Neuron (in vitro differentiated cells): Measurements from ENCODE around the gene GRAMD4.

Experiments
- H2AFZ ChIP-seq: one replicate; pipeline ENCODE4 v1.6.1; 2013; ENCODE audit warnings: low read depth, mild to moderate bottlenecking, inconsistent platforms, low read length, moderate library complexity
- H3K27me3 ChIP-seq: one replicate; pipeline ENCODE4 v1.6.1; 2013; ENCODE audit warnings: low read length; ENCODE audit not compliant: insufficient read depth
- H3K36me3 ChIP-seq: one replicate; pipeline ENCODE4 v1.6.1; 2013; ENCODE audit warnings: low read length; ENCODE audit not compliant: insufficient read depth
- H3K4me1 ChIP-seq: one replicate; pipeline ENCODE4 v1.6.1; 2013; ENCODE audit warnings: low read length; ENCODE audit not compliant: insufficient read depth
- H3K4me3 ChIP-seq: 2 replicates; pipeline ENCODE4 v1.5.1; 2013; ENCODE audit warnings: mild to moderate bottlenecking, low read length, moderate library complexity
- H3K9me3 ChIP-seq: one replicate; pipeline ENCODE4 v1.6.1; 2013; ENCODE audit warnings: low read length

GRAMD4 gene

DNA sequence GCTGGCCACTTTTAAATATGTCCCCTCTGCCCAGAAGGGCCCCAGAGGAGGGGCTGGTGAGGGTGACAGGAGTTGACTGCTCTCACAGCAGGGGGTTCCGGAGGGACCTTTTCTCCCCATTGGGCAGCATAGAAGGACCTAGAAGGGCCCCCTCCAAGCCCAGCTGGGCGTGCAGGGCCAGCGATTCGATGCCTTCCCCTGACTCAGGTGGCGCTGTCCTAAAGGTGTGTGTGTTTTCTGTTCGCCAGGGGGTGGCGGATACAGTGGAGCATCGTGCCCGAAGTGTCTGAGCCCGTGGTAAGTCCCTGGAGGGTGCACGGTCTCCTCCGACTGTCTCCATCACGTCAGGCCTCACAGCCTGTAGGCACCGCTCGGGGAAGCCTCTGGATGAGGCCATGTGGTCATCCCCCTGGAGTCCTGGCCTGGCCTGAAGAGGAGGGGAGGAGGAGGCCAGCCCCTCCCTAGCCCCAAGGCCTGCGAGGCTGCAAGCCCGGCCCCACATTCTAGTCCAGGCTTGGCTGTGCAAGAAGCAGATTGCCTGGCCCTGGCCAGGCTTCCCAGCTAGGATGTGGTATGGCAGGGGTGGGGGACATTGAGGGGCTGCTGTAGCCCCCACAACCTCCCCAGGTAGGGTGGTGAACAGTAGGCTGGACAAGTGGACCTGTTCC lies 46.5 kb downstream of the GRAMD4 start:
- Histone ChIP-seq H3K4me1 (peaks cover 8% of the 10 kb centered on the region), H3K36me3 (peaks cover 18% of the 10 kb centered on the region), H3K4me3 (no peak overlapping the region), H2AFZ (no peak overlapping the region), H3K9me3 (no peaks in the 10 kb centered on the region), H3K27me3 (no peaks in the 10 kb centered on the region)

DNA sequence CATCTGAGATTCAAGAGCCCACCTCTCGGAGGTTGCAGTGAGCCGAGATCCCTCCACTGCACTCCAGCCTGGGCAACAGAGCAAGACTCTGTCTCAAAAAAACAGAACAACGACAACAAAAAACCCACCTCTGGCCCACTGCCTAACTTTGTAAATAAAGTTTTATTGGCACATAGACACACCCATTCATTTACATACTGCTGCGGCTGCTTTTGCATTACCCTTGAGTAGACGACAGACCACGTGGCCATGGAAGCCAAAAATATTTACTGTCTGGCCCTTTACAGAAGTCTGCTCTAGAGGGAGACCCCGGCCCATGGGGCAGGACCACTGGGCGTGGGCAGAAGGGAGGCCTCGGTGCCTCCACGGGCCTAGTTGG lies 47.0 kb downstream of the GRAMD4 start:
- no peaks in the 10 kb centered on the region for H3K9me3 ChIP-seq

DNA sequence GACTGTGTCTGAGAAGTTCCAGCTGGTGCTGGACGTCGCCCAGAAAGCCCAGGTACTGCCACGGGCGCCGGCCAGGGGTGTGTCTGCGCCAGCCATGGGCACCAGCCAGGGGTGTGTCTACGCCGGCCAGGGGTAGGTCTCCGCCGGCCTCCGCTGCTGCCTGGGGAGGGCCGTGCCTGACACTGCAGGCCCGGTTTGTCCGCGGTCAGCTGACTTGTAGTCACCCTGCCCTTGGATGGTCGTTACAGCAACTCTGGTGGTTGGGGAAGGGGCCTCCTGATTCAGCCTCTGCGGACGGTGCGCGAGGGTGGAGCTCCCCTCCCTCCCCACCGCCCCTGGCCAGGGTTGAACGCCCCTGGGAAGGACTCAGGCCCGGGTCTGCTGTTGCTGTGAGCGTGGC lies 47.9 kb downstream of the GRAMD4 start:
- H3K4me3 ChIP-seq, result no peak overlapping the region
- H3K36me3 ChIP-seq, result peaks cover 18% of the 10 kb centered on the region

More for the DNA sequence above, 47.0 kb downstream of the GRAMD4 start:
- Histone ChIP-seq H3K27me3 (no peaks in the 10 kb centered on the region), H3K4me1 (peaks cover 8% of the 10 kb centered on the region), H3K4me3 (no peak overlapping the region), H2AFZ (no peak overlapping the region), H3K36me3 (peaks cover 18% of the 10 kb centered on the region)

GRCh38 chr22:46669201-46669600 lies 49.0 kb downstream of the GRAMD4 start:
- Histone ChIP-seq H3K36me3 (peaks cover 16% of the 10 kb centered on the region), H3K4me3 (no peak overlapping the region), H2AFZ (no peak overlapping the region), H3K9me3 (no peaks in the 10 kb centered on the region), H3K4me1 (peaks cover 8% of the 10 kb centered on the region), H3K27me3 (no peaks in the 10 kb centered on the region)

More for the DNA sequence above, 47.9 kb downstream of the GRAMD4 start:
- Histone ChIP-seq H2AFZ (no peak overlapping the region), H3K27me3 (no peaks in the 10 kb centered on the region), H3K9me3 (no peaks in the 10 kb centered on the region), H3K4me1 (peaks cover 8% of the 10 kb centered on the region)

GRCh38 chr22:46671824-46672432 lies 51.7 kb downstream of the GRAMD4 start:
- Histone ChIP-seq H3K9me3 (no peaks in the 10 kb centered on the region), H3K36me3 (peaks cover 6% of the 10 kb centered on the region), H3K27me3 (no peaks in the 10 kb centered on the region), H2AFZ (no peak overlapping the region), H3K4me3 (no peak overlapping the region), H3K4me1 (peaks cover 8% of the 10 kb centered on the region)

DNA sequence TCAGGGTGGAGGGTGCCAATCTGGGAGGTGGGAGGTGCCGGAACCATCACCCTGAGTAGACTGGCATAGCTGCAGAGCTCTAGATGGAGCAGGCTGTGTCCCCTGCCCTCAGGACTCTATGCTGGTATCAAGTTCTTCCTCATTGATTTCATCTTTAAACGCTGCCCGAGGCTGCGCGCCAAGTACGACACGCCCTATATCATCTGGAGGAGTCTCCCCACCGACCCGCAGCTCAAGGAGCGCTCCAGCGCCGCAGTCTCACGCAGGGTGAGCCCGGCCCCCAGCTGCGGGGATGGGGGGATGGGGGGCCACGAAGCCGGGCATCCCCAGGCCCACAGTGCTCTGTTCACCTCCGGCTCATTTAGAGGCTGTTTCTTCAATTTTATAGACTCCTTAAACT lies 52.5 kb downstream of the GRAMD4 start:
- Histone ChIP-seq H3K27me3 (no peaks in the 10 kb centered on the region), H3K4me1 (peaks cover 8% of the 10 kb centered on the region), H3K9me3 (no peaks in the 10 kb centered on the region), H3K4me3 (no peak overlapping the region), H3K36me3 (peaks cover 7% of the 10 kb centered on the region), H2AFZ (no peak overlapping the region)

DNA sequence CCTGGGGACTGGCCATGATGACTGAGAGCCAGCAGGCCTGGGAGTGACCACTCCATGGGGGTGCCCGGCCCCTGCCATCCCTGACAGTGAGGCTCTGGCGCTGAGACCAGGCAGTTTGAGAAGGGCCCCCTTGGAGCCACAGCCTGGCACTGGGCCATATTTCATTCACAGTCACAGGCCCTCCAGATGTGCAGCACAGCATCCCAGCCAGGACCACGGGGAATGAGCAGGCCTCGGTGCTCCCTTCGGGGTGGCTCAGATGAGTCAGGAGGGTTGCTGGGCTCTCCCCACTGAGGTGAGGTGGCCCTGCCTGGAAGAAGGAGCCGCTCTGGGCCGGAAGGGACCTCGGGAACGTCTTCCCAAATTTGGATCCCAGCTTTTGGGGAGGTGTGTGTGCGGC lies 53.0 kb downstream of the GRAMD4 start:
- H3K4me3 ChIP-seq, result no peak overlapping the region
- peaks cover 10% of the 10 kb centered on the region for H3K36me3 ChIP-seq
- no peak overlapping the region for H2AFZ ChIP-seq
- peaks cover 8% of the 10 kb centered on the region for H3K4me1 ChIP-seq
- no peaks in the 10 kb centered on the region for H3K27me3 ChIP-seq
- H3K9me3 ChIP-seq, result no peaks in the 10 kb centered on the region

GRCh38 chr22:46673662-46674236 lies 53.6 kb downstream of the GRAMD4 start:
- Histone ChIP-seq H3K36me3 (peaks cover 9% of the 10 kb centered on the region), H3K4me3 (no peak overlapping the region), H3K9me3 (no peaks in the 10 kb centered on the region), H3K27me3 (no peaks in the 10 kb centered on the region), H2AFZ (no peak overlapping the region), H3K4me1 (peaks cover 8% of the 10 kb centered on the region)

DNA sequence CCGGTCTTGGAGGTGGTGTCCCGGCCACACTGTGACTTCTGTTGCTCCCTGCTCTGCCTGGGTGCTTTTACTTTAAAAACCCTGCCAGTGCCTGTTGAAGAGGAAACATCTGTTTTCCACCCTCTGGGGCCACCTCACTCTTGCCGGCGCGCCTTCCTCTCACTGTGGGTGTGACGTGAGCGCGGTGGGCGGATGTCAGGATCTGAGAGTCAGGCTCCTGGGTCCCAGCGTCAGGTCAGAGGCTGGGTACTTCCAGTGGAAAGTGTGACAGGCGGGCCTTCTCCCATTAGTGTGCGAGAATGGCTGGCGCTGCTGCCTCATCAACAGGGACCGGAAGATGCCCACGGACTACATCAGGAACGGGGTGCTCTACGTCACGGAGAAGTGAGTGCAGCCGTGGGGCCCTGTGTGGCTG lies 54.2 kb downstream of the GRAMD4 start:
- Histone ChIP-seq H3K4me3 (no peak overlapping the region), H3K9me3 (no peaks in the 10 kb centered on the region), H3K36me3 (peaks cover 5% of the 10 kb centered on the region), H2AFZ (no peak overlapping the region), H3K27me3 (no peaks in the 10 kb centered on the region), H3K4me1 (peaks cover 8% of the 10 kb centered on the region)

DNA sequence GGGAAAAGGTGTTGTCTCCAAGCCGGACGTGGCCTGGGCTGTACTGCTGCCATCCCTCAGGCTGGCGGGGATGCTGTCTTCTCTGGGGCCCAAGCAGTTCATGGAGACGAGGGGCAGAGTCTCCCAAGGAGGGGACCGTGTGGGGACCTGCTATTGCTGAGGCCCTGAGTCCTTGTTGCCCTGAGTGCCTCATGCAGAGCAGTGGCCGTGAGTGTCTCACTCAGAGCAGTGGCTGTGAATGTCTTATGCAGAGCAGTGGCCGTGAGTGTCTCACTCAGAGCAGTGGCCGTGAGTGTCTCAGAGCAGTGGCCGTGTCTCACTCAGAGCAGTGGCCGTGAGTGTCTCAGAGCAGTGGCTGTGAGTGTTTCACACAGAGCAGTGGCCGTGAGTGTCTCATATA lies 54.7 kb downstream of the GRAMD4 start:
- Histone ChIP-seq H3K9me3 (no peaks in the 10 kb centered on the region), H3K4me3 (no peak overlapping the region), H3K4me1 (peaks cover 5% of the 10 kb centered on the region), H2AFZ (no peak overlapping the region), H3K27me3 (no peaks in the 10 kb centered on the region), H3K36me3 (peaks cover 5% of the 10 kb centered on the region)

- Histone ChIP-seq H3K4me1 (no peaks in the 10 kb centered on the region), H3K4me3 (no peak overlapping the region), H3K9me3 (no peaks in the 10 kb centered on the region), H3K36me3 (peaks cover 5% of the 10 kb centered on the region), H3K27me3 (no peaks in the 10 kb centered on the region), H2AFZ (no peak overlapping the region)
Measured at GRCh38 chr22:46675479-46675878, 55.3 kb downstream of the GRAMD4 start.

DNA sequence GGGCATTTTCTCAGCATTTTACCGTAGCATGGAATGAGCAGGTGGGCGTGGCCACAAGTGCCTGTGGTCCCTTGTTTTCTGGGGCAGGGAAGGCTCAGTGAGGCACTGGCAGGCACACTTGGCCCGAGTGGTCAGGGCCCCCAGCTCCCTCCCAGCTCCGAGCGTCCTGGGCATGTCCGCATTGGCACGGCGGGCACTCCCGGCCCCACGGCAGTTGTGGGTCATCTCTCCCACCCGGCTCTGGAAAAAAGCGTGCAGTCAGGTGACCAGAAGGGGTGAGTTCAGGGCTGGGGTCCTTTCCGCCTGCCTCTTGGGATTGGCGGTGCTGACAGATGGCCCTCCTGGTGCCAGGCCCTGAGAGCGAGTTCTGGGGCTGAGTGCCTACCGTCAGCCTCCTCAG lies 55.8 kb downstream of the GRAMD4 start:
- Histone ChIP-seq H3K9me3 (no peaks in the 10 kb centered on the region), H2AFZ (no peak overlapping the region), H3K36me3 (peaks cover 5% of the 10 kb centered on the region)

GRCh38 chr22:46676479-46676878 lies 56.3 kb downstream of the GRAMD4 start:
- Histone ChIP-seq H3K27me3 (no peaks in the 10 kb centered on the region), H3K9me3 (no peaks in the 10 kb centered on the region), H3K36me3 (peaks cover 5% of the 10 kb centered on the region), H3K4me1 (no peaks in the 10 kb centered on the region), H2AFZ (no peak overlapping the region), H3K4me3 (no peak overlapping the region)

More for the DNA sequence above, 55.8 kb downstream of the GRAMD4 start:
- H3K27me3 ChIP-seq, result no peaks in the 10 kb centered on the region
- no peaks in the 10 kb centered on the region for H3K4me1 ChIP-seq
- H3K4me3 ChIP-seq, result no peak overlapping the region
